NT2/D1 (cell line): ENCODE measurements around the gene PLA2R1.

ENCODE experiments used
- SUZ12 ChIP-seq: IDR thresholded peaks from 2 replicates; pipeline ENCODE4 v1.6.1; 2011; ENCODE audit not compliant: insufficient read length, insufficient read depth; ENCODE audit errors: extremely low read depth
- YY1 ChIP-seq: IDR thresholded peaks from 2 replicates; pipeline ENCODE4 v1.6.1; 2011; ENCODE audit not compliant: insufficient read length, insufficient read depth
- ZNF274 ChIP-seq: IDR thresholded peaks from 2 replicates; pipeline ENCODE4 v1.6.1; 2011; ENCODE audit warnings: mild to moderate bottlenecking, low read depth, low read length

DNA sequence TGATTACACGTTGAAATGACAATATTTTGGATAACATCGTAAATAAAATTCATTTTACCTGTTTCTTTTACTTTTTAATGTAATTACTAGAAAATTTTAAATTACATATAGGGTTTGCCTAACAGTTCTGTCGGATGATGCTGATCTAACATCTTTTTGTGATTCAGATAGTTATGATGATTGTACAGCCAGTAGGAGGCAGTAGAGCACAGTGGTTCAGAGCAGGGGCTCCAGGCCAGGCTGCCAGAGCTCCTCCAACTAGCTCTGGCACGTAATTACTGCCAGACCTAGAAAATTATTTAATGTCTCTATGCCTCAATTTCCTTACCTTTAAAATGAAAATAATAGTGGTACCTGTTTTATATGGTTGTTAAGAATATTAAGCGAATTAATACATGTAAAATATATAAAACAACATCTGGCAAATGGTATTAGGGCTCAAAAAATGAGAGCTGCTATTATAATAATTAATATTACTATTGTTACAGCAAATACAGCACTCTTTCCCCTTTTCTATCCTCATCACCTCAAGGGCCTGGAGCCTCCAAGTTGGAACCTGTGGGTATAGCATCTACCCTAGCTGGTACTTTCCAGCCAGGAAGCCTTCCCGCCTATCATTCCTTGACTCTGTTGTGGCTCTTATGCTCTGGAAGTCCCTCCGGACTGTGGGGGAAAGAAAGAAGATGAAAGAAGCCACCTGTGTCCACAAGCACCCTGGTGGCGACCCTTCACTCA, 47.7 kb upstream of the PLA2R1 start:
- TF ChIP-seq SUZ12: no peak
- TF ChIP-seq ZNF274: no peak
- TF ChIP-seq YY1: no peak
